ENCODE data around the gene RPL10A. TPM values are rescaled to one million over a fixed set of nuclear protein-coding genes. Genes with fewer than 3 reads are reported as not detected.
"Not testable (repeated sequence)": the region's sequence is repeated elsewhere in the genome, so short reads cannot be mapped to it uniquely, and the experiment has no call there.

RPL10A gene
- total RNA-seq, 1 experiment from 2014 or later: 983 TPM

GRCh38 chr6:35508542-35508941 lies 40.3 kb downstream of the RPL10A start:
- Histone ChIP-seq H3K36me3 (no peaks in the 10 kb centered on the region), H3K4me1 (replicated peaks) (no peaks in the 10 kb centered on the region), H3K27ac (no peak overlapping the region), H3K9me3 (replicated peaks) (no peaks in the 10 kb centered on the region), H3K27me3 (replicated peaks) (no peaks in the 10 kb centered on the region), H3K4me3 (no peak overlapping the region)
- DNase-seq (ENCODE audit: low read depth in 1 of 2, low spot score in 2 of 2): no peak

- Histone ChIP-seq H3K4me3 (no peak overlapping the region), H3K27me3 (replicated peaks) (no peaks in the 10 kb centered on the region), H3K36me3 (no peaks in the 10 kb centered on the region), H3K27ac (no peak overlapping the region), H3K4me1 (replicated peaks) (no peaks in the 10 kb centered on the region), H3K9me3 (replicated peaks) (no peaks in the 10 kb centered on the region)
- DNase-seq (ENCODE audit: low read depth in 1 of 2, low spot score in 2 of 2): no peak
Observed at GRCh38 chr6:35510916-35511561, 42.8 kb downstream of the RPL10A start.

DNA sequence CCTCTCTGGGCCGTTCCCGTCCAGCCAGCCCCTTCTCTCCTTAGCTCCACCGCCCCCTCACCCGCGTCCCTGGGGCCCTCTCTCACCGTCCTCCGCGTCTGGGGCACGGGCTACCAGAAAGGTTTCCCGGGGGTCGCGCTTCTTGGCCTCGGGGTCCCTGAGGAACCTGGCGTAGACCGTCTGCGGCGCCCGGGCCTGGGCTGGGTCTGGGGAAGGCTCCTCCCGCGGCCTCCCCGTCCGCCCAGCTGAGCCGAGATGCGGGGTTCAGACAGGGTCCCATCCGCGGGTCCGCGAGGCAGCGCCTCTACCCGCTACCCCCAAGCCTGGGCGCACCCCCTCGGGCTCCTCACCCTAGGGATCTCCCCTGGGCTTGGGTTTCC lies 43.4 kb downstream of the RPL10A start:
- no peaks in the 10 kb centered on the region for H3K4me1 ChIP-seq (replicated peaks)
- H3K27me3 ChIP-seq (replicated peaks): no peaks in the 10 kb centered on the region
- H3K4me3 ChIP-seq: no peak overlapping the region
- H3K27ac ChIP-seq: no peak overlapping the region
- no peaks in the 10 kb centered on the region for H3K9me3 ChIP-seq (replicated peaks)
- no peaks in the 10 kb centered on the region for H3K36me3 ChIP-seq
- no peak for DNase-seq (ENCODE audit: low read depth in 1 of 2, low spot score in 2 of 2)

- H3K27ac ChIP-seq: no peak overlapping the region
- DNase-seq (ENCODE audit: low read depth in 1 of 2, low spot score in 2 of 2): no peak
- H3K36me3 ChIP-seq: no peaks in the 10 kb centered on the region
- H3K27me3 ChIP-seq (replicated peaks): no peaks in the 10 kb centered on the region
- H3K4me3 ChIP-seq: no peak overlapping the region
- no peaks in the 10 kb centered on the region for H3K4me1 ChIP-seq (replicated peaks)
- no peaks in the 10 kb centered on the region for H3K9me3 ChIP-seq (replicated peaks)
Observed at GRCh38 chr6:35512006-35512405, 43.8 kb downstream of the RPL10A start.

- Histone ChIP-seq H3K27ac (no peak within 1 kb of the TSS), H3K36me3 (no peaks in the 10 kb centered on the region), H3K9me3 (replicated peaks) (no peaks in the 10 kb centered on the region), H3K4me3 (no peak within 1 kb of the TSS), H3K4me1 (replicated peaks) (no peaks in the 10 kb centered on the region), H3K27me3 (replicated peaks) (no peaks in the 10 kb centered on the region)
- no peak for DNase-seq (ENCODE audit: low read depth in 1 of 2, low spot score in 2 of 2)
Observed at GRCh38 chr6:35512740-35513139, 44.5 kb downstream of the RPL10A start, which contains the start of gene TULP1. Gene TULP1 (minus strand): TSS chr6:35512896. CDS start chr6:35512858, 38 bp downstream.

- Histone ChIP-seq H3K36me3 (no peaks in the 10 kb centered on the region), H3K27me3 (replicated peaks) (no peaks in the 10 kb centered on the region), H3K4me1 (replicated peaks) (no peaks in the 10 kb centered on the region), H3K9me3 (replicated peaks) (no peaks in the 10 kb centered on the region), H3K27ac (no peak overlapping the region), H3K4me3 (no peak overlapping the region)
- no peak for DNase-seq (ENCODE audit: low read depth in 1 of 2, low spot score in 2 of 2)
Observed at GRCh38 chr6:35514587-35514986, 46.4 kb downstream of the RPL10A start.

DNA sequence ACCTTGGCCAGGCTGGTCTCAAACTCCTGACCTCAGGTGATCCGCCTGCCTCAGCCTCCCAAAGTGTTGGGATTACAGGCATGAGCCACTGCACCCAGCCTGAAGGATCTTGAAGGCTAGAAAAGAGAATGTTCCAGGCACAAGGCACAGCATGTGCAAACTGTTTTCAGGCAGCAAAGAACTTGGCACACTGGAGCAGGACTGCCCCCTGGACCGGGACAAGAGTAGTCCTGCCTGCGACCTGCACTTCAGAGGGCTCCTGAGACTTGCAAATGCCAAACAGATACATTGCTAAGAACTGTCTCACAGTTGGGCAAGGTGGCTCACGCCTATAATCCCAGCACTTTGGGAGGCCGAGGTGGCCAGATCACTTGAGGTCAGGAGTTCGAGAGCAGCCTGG lies 47.7 kb downstream of the RPL10A start:
- not testable (repeated sequence) for DNase-seq (ENCODE audit: low read depth in 1 of 2, low spot score in 2 of 2); H3K27me3 ChIP-seq (replicated peaks); H3K36me3 ChIP-seq; H3K4me3 ChIP-seq; H3K4me1 ChIP-seq (replicated peaks); H3K27ac ChIP-seq; H3K9me3 ChIP-seq (replicated peaks)

- no peaks in the 10 kb centered on the region for H3K36me3 ChIP-seq
- no peak overlapping the region for H3K4me3 ChIP-seq
- H3K4me1 ChIP-seq (replicated peaks): no peaks in the 10 kb centered on the region
- no peak overlapping the region for H3K27ac ChIP-seq
- no peaks in the 10 kb centered on the region for H3K27me3 ChIP-seq (replicated peaks)
- H3K9me3 ChIP-seq (replicated peaks): no peaks in the 10 kb centered on the region
- no peak for DNase-seq (ENCODE audit: low read depth in 1 of 2, low spot score in 2 of 2)
Observed at GRCh38 chr6:35516712-35517111, 48.5 kb downstream of the RPL10A start.

DNA sequence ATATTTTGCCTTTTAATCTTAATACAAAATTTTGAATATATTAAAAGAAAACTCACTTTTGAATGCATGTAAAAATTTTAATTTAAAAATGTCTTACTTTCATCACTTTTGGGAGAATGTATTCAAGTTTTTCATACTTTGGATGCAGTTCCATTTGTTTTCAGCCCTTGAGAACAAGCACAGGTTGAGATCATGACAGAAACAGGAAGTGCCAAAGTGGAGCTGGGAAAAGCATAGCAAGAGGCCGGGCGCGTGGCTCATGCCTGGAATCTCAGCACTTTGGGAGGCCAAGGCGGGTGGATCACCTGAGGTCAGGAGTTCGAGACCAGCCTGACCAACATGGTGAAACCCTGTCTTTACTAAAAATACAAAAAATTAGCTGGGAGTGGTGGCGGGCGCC lies 49.8 kb downstream of the RPL10A start:
- not testable (repeated sequence) for H3K4me1 ChIP-seq (replicated peaks); H3K27me3 ChIP-seq (replicated peaks); H3K27ac ChIP-seq; H3K36me3 ChIP-seq; H3K4me3 ChIP-seq; DNase-seq (ENCODE audit: low read depth in 1 of 2, low spot score in 2 of 2); H3K9me3 ChIP-seq (replicated peaks)

- Histone ChIP-seq H3K4me1 (replicated peaks) (peaks cover 5% of the 10 kb centered on the region; the same call in 1 of the 2 replicates), H3K9me3 (replicated peaks) (no peaks in the 10 kb centered on the region), H3K36me3 (no peaks in the 10 kb centered on the region), H3K27ac (no peak overlapping the region), H3K4me3 (no peak overlapping the region), H3K27me3 (replicated peaks) (no peaks in the 10 kb centered on the region)
- no peak for DNase-seq (ENCODE audit: low read depth in 1 of 2, low spot score in 2 of 2)
Observed at GRCh38 chr6:35518566-35519312, 50.5 kb downstream of the RPL10A start.

- no peak for DNase-seq (ENCODE audit: low read depth in 1 of 2, low spot score in 2 of 2)
- H3K4me3 ChIP-seq: no peak overlapping the region
- H3K27me3 ChIP-seq (replicated peaks): no peaks in the 10 kb centered on the region
- peaks cover 5% of the 10 kb centered on the region; the same call in 1 of the 2 replicates for H3K4me1 ChIP-seq (replicated peaks)
- H3K9me3 ChIP-seq (replicated peaks): no peaks in the 10 kb centered on the region
- no peak overlapping the region for H3K27ac ChIP-seq
- H3K36me3 ChIP-seq: no peaks in the 10 kb centered on the region
Observed at GRCh38 chr6:35519313-35520015, 51.3 kb downstream of the RPL10A start.

Measured in SJSA1 (cell line).